Neural crest cell (in vitro differentiated cells): ENCODE results near the gene CCDC61. TPM values are rescaled to one million over a fixed set of nuclear protein-coding genes. Genes with fewer than 3 reads are reported as not detected.

Experiments
- DNase-seq: peaks from one replicate; pipeline ENCODE4 v3.0.0; 2021; ENCODE audit warnings: low read depth, mixed read lengths, low spot score
- H3K27ac Mint-ChIP-seq: one replicate; pipeline ENCODE4 v1.8.0; 2021; ENCODE audit warnings: mild to moderate bottlenecking, mixed read lengths; ENCODE audit not compliant: unreplicated experiment
- H3K27me3 Mint-ChIP-seq: 2 replicates; pipeline ENCODE4 v1.8.0; 2021; ENCODE audit warnings: low read depth, mild to moderate bottlenecking, mixed read lengths
- H3K36me3 Mint-ChIP-seq: 2 replicates; pipeline ENCODE4 v1.8.0; 2021; ENCODE audit warnings: low read depth, mild to moderate bottlenecking, mixed read lengths
- H3K4me1 Mint-ChIP-seq: 2 replicates; pipeline ENCODE4 v1.8.0; 2021; ENCODE audit warnings: mixed read lengths
- H3K4me3 Mint-ChIP-seq: one replicate; pipeline ENCODE4 v1.8.0; 2021; ENCODE audit warnings: mild to moderate bottlenecking, mixed read lengths
- H3K9me3 Mint-ChIP-seq: 2 replicates; pipeline ENCODE4 v1.8.0; 2021; ENCODE audit warnings: mixed read lengths
- total RNA-seq: library from RNA; stranded (reverse); gene quantifications from 2 replicates; pipeline ENCODE4 v1.2.1, GENCODE V29; 2021
- TF ChIP-seq, protein P1 (sequence below): fragments of 200-600 bp; sonication (generic); conservative IDR thresholded peaks from 2 replicates; pipeline ENCODE4 v1.5.0; 2021; ENCODE audit warnings: antibody characterized with exemption, mild to moderate bottlenecking

The CCDC61 gene
- total RNA-seq, 1 donor from 2014 or later: 18.1 TPM

- Mint-ChIP-seq H3K4me3 (peak overlapping the region; percentile 6), H3K27ac (peak overlapping the region; percentile 62)
Observed at GRCh38 chr19:46022061-46022430, 26.8 kb downstream of the CCDC61 start.

GRCh38 chr19:46022431-46023310 is 27.4 kb downstream of the CCDC61 start, which contains the start of gene PGLYRP1:
Gene PGLYRP1 (minus strand): TSS chr19:46023053. CDS start chr19:46023021, 32 bp downstream.
- DNase-seq: no peak
- Mint-ChIP-seq H3K27ac (peak within 1 kb of the TSS; percentile 62), H3K4me1 (no peaks in the 10 kb centered on the region), H3K9me3 (peaks cover 5% of the 10 kb centered on the region), H3K4me3 (peak within 1 kb of the TSS; percentile 6), H3K36me3 (peaks cover 8% of the 10 kb centered on the region), H3K27me3 (peaks cover 7% of the 10 kb centered on the region)
- TF ChIP-seq, protein P1, sequence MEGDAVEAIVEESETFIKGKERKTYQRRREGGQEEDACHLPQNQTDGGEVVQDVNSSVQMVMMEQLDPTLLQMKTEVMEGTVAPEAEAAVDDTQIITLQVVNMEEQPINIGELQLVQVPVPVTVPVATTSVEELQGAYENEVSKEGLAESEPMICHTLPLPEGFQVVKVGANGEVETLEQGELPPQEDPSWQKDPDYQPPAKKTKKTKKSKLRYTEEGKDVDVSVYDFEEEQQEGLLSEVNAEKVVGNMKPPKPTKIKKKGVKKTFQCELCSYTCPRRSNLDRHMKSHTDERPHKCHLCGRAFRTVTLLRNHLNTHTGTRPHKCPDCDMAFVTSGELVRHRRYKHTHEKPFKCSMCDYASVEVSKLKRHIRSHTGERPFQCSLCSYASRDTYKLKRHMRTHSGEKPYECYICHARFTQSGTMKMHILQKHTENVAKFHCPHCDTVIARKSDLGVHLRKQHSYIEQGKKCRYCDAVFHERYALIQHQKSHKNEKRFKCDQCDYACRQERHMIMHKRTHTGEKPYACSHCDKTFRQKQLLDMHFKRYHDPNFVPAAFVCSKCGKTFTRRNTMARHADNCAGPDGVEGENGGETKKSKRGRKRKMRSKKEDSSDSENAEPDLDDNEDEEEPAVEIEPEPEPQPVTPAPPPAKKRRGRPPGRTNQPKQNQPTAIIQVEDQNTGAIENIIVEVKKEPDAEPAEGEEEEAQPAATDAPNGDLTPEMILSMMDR: no peak

More at GRCh38 chr19:46022061-46022430, 26.8 kb downstream of the CCDC61 start:
- peaks cover 5% of the 10 kb centered on the region for H3K9me3 Mint-ChIP-seq
- H3K27me3 Mint-ChIP-seq: peaks cover 8% of the 10 kb centered on the region
- TF ChIP-seq, protein P1: no peak
- no peak for DNase-seq
- H3K36me3 Mint-ChIP-seq: peaks cover 8% of the 10 kb centered on the region
- peaks cover under 1% of the 10 kb centered on the region for H3K4me1 Mint-ChIP-seq

GRCh38 chr19:46023311-46023779 is 28.1 kb downstream of the CCDC61 start:
- no peak overlapping the region for H3K27ac Mint-ChIP-seq
- peaks cover 5% of the 10 kb centered on the region for H3K9me3 Mint-ChIP-seq
- DNase-seq: no peak
- TF ChIP-seq, protein P1: no peak
- no peaks in the 10 kb centered on the region for H3K4me1 Mint-ChIP-seq
- H3K4me3 Mint-ChIP-seq: no peak overlapping the region
- H3K27me3 Mint-ChIP-seq: peaks cover 7% of the 10 kb centered on the region
- H3K36me3 Mint-ChIP-seq: peaks cover 8% of the 10 kb centered on the region

DNA sequence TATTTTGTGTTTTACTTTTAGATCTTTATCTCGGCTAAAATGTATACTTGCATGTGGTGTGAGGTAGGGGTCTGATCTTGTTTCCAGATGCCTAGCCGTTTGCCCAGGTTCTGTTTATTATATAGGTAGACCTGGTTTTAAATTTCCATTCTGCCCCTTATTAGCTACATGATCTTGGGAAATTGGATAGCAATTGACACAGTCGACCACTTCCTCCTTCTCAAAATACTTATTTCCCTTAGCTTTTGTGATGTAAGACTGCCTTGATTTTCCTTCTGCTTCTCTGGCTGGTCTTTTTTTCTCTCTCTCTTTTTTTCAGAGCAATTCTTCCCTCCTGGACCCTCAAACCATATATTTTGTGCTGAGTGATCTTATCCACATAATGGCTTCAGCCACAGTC is 30.6 kb downstream of the CCDC61 start:
- TF ChIP-seq, protein P1: no peak

DNA sequence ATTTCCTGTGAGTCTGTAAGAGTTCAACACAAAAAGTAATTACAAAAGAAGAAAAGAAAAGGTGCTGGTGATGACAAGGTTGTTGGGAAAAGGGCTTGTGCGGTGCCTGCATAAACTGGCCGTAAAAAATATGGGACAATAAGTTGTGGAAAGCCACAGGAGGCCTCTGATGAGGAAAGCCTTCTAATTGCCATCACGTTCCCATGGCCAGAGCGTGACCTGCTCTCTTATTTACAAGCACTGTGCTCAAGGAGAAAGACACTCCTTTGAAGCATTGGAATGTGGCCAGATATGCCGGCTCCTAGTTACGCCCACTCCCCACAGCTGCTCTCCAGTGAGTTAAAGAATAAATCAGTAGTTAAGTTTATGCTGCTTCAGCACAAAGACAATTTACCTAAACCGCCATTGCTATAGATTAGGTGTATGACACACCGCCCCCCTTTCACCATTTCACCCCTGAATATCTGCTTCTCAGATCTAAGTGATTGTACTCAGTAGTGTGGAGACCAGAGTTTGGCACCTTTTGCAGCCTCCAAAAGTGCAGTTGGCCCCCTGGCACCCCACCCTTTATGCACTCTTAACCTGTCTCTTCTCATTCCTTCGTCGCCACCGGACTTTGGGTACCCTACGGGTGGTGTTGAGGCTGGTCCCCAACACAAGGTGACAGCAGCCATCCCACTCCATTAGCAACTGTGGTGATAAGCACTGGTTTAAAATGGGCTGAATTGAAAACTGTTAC is 35.7 kb downstream of the CCDC61 start:
- DNase-seq: no peak
- H3K4me1 Mint-ChIP-seq: peaks cover 22% of the 10 kb centered on the region
- H3K4me3 Mint-ChIP-seq: no peak overlapping the region
- TF ChIP-seq, protein P1: no peak
- peak overlapping the region; percentile 52 for H3K27ac Mint-ChIP-seq
- no peaks in the 10 kb centered on the region for H3K27me3 Mint-ChIP-seq
- peaks cover 3% of the 10 kb centered on the region for H3K9me3 Mint-ChIP-seq
- H3K36me3 Mint-ChIP-seq: peaks cover 7% of the 10 kb centered on the region

More for the DNA sequence above, 30.6 kb downstream of the CCDC61 start:
- peaks cover 8% of the 10 kb centered on the region for H3K36me3 Mint-ChIP-seq
- H3K27ac Mint-ChIP-seq: no peak overlapping the region
- H3K4me3 Mint-ChIP-seq: no peak overlapping the region
- peaks cover 4% of the 10 kb centered on the region for H3K27me3 Mint-ChIP-seq
- H3K9me3 Mint-ChIP-seq: peaks cover 5% of the 10 kb centered on the region
- no peak for DNase-seq
- H3K4me1 Mint-ChIP-seq: peaks cover 13% of the 10 kb centered on the region
